Epidermal melanocyte (primary cell): Measurements from ENCODE around the gene SPC24.
"Not testable (repeated sequence)": the region's sequence is repeated elsewhere in the genome, so short reads cannot be mapped to it uniquely, and the experiment has no call there.

ENCODE experiments used
- DNase-seq: peaks from one replicate; pipeline ENCODE4 v3.0.0; 2011; ENCODE audit warnings: low spot score; ENCODE audit not compliant: insufficient read length

The SPC24 gene

DNA sequence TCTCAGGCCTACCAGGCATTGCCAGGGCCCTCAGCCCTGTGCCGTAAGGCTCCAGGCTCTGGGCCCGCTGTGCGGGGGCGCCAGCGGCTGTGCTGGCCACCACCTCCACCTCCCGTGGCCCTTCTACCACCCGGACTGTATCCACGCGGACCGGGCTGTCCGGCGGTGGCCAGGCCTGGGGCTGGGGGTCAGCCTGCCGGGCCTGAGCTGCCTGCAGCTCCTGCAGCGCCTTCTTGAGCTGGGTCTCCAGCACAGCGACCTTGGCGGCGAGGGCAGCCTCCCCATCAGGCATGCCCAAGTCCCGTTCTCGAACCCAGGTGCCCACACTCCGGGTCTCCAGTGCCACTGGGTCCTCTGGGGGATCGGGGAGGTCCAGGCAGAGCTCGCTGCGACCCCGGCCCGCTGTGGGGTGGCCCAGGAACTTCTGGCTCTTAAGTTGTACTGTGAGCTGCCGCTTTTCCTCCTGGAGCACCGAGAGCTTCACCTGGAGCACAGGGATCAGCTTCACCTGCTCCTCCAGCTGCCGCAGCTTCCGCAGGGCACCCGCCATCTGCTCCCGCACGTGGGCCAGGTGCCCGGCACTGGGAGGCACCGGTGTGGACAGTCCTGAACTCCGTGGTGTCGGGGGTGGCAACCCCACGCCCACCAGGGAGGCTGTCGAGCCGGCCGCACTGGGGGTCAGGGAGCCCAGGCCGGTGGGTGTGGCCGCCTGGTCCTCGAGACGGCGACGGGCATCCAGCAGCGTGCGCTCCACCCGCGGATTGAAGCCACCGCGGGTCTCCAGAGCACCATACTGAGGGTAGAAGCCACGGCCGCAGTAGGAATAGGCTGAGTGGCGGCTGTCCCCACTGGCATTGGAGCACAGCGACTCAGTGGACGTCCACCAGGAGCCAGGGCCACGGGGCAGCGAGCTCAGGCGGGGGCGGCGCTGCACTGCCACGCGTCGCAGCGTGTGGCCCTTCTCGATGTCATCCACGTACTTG lies 37.7 kb upstream of the SPC24 start:
- no peak for DNase-seq

DNA sequence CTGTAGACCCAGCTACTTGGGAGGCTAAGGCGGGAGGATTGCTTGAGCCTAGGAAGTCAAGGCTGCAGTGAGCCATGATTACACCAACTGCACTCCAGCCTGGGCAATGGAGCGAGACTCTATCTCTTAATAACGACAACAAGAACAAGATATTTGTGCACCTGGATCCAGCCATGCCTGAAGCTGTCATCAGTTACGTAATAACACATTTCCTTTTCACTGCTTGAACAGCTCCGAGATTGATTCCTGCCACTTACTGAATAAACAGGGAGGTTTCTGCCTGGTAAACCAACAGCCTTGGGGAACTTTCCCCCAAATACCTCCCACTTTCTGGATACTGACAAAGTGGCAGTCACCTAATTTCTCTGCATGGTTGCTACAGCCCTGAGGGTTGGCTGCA lies 36.4 kb upstream of the SPC24 start:
- DNase-seq, result no peak

DNA sequence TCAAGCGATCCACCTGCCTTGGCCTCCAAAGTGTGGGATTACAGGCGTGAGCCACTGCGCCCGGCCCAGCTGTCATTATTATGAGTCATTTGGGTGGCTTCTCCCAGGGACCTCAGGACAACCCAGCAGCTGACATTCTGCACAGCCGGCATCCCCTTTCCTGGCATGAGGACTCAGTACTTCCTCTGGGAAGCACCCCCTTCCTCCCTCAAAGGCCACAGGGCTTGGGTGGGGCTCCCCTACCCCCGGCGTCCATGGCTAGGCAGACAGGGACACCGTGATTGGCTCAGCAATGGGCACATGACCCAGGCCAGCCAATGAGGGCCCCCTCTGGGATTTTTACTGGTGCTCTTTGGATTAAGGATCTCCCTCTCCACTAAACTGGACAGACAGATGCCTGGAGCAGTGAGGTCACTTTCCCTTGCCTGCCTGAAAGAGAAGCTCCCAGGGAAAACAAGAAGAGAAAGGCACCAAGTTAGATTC lies 35.7 kb upstream of the SPC24 start:
- DNase-seq, result peak; percentile 82

DNA sequence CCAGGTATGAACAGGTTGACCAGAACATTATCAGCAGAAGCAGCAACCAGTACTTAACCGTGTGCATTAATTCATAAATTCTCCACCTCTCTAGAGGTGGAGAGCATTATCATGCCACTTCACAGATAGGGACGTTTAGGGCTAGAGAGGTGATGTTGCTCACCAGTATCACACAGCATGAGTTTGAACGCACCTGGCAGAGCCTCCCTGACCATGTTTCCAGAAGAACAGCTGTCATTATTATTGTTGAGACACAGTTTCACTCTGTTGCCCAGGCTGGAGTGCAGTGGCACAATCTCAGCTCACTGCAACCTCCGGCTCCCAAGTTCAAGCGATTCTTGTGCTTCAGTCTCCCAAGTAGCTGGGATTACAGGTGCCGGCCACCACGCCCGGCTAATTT lies 34.9 kb upstream of the SPC24 start:
- DNase-seq, result no peak

DNA sequence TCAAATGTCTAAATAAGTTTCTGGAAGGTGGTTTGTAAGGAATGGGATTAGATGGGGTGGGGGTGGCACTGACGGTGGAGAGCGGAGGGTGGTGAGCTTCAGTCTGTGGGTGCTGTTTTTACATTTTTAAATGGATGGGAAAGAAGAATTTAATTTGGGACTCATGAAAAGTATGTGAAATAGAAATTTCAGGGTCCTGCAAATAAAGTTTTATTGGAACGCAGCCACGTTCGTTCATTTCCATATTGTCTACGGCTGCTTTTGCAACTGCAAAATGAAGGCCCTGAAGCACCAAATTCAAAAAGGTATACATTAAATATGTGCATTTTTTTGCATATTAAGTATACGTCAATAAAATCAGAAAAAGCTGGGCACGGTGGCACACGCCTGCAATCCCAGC lies 31.9 kb upstream of the SPC24 start:
- DNase-seq, result no peak

DNA sequence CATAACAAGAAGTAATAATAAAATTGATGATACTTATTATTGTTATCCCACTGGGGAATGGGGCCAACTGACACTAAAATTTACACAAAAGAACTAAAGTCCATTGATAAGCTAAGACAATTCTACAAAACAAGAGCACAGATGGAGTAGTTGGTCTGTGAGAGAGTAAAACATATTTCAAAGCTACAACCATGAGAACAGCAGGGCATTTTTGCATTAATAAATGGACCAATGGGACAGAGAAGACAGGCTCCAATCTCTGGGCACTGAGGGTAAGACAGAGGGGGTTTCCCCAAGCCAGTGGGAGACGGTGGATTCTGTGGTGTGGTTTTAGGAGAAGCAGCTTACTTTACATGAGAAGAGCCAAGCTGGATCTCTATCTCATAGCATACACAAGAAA lies 27.4 kb upstream of the SPC24 start:
- DNase-seq, result no peak

DNA sequence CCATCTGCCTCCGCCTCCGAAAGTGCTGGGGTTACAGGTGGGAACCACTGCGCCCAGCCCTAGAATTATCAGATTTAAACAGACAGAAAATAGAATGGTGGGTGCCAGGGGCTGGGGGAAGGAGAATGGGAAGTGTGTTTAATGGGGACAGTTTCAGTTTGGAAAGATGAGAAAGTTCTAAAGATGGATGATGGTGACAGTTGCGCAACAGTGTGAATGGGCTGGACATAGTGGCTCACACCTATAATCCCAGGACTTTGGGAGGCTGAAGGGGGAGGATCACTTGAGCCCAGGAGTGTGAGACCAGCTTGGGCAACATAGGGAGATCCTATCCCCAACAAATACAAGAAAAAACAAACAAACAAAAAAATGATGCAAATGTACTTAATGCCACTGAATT lies 25.9 kb upstream of the SPC24 start:
- DNase-seq, result no peak

DNA sequence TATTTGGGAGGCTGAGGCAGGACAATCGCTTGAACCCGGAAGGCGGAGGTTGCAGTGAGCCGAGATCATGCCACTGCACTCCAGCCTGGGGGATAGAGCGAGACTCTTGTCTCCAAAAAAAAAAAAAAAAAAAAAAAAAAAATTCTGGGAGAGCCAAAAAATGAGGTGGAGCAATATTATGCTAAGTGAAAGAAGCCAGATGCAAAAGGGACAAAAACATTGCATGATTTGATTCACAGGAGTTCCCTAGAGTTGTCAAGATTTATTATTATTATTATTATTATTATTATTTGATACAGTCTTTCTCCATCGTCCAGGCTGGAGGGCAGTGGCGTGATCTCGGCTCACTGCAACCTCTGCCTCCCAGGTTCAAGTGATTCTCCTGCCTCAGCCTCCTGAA lies 25.4 kb upstream of the SPC24 start:
- not testable (repeated sequence) for DNase-seq

DNA sequence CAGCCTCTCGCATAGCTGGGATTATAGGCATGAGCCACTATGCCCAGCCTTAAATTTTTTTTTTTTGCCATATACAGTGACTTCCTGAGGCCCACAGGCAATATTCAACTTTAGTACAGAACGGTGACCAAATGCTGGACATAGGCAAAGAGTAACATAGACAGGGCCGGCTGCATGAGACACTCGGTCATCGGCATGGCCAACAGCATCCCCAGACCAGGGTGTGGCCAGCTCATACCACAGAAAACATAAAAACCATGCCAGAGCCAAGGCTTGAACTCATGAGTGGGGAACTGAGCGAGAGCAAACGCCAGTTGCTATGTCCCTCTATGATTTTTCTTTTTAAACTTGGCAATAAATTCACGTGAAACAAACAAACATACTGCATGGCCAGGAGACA lies 24.8 kb upstream of the SPC24 start:
- DNase-seq, result no peak

DNA sequence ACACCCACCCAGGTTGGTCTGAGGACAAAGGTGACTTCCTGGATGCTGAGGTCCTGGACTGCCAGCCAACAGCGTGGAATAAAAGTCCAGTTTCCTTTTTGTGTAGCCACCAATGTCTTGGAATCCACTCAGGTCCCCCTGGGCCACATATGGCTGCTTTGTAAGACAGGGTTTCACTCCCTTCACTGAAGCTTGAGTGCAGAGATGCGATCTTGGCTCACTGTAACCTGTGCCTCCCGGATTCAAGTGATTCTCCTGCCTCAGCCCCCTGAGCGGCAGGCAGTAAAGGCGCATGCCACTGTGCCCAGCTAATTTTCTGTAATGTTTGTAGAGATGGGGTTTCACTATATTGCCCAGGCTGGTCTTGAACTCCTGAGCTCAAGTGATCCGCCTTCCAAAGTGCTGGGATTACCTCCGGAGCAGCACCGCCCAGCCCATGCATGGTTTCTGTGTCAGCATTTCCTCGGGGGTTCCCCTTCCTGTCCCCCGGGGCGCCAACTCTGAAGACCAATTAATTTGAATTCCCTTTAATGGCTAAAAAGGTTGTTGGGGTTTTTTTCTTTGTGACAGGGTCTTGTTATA lies 24.2 kb upstream of the SPC24 start:
- DNase-seq, result no peak

DNA sequence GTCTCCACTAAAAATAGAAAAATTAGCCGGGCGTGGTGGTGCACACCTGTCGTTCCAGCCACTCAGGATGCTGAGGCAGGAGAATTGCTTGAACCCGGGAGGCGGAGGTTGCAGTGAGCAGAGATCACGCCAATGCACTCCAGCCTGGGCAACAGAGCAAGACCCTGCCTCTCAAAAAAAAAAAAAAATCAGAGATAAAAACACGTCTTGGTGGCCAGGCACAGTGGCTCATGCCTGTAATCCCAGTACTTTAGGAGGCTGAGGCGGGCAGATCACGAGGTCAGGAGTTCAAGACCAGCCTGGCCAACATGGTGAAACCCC lies 23.5 kb upstream of the SPC24 start:
- not testable (repeated sequence) for DNase-seq

DNA sequence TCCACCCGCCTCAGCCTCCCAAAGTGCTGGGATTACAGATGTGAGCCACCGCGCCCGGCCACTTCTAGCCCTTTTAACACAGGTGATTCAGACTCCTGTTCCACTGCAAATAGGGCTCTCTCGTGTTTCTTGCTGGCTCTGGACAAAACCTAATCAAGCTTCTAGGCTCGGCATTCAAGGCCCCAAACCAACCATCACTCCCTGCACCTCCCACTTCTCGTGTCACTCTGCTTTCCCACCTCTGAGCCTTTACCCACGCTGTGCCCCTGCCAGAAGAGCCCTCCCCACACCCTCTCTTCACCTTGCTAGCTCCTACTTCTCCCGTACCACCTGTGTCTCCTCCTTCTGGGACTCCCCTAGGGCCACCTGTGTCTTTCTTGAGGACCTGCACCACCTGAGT lies 22.0 kb upstream of the SPC24 start:
- no peak for DNase-seq

DNA sequence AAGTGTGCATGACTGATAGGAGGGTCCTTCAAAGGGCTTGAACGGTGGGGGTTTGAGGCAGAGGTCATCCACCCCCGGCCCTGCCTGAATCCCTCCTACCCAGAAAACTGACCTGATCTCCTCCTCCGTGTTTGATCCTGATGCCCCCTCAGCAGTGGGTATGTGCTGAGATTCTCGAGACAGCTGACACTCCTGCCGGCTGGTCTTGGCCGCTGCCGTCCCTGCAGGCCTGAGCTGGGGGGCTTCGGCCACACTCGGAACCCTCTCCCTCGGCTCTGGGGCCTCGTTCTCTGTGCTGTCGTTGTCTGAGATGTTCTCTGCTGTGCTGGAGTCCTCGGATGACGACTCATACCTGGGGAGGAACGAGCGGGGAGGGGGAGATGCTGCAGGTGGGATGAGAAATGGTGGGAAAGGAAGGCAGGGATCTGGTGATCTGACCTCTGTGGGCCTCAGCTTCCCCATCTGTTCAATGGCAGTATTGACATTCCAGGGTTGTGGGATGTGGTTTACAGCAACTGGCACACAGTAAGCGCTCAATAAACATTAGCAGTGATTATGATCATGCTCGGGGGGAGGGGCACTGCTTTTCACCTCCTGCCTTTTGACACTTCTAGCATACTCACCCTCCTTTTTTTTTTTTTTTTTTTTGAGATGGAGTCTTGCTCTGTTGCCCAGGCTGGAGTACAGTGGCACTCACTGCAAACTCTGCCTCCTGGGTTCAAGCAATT lies 21.0 kb upstream of the SPC24 start:
- DNase-seq, result no peak

DNA sequence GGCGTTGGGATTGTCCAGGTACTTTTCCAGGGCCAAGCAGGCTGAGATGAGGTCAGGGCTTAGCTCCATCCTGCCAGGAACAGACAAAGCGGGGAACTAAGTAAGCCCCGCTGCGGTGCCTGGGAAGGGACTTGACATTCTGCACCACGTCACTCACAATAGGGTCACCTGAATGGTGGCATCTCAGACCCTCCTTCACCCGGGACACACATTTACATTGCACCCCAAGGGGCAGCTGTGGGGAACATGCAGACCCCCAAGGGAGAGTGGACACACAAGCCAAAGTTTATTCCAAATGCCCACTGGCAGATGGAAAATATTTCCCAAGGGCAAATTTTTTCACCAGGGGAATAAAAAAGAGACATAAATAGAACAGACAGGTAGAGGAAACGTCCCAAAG lies 20.3 kb upstream of the SPC24 start:
- no peak for DNase-seq

DNA sequence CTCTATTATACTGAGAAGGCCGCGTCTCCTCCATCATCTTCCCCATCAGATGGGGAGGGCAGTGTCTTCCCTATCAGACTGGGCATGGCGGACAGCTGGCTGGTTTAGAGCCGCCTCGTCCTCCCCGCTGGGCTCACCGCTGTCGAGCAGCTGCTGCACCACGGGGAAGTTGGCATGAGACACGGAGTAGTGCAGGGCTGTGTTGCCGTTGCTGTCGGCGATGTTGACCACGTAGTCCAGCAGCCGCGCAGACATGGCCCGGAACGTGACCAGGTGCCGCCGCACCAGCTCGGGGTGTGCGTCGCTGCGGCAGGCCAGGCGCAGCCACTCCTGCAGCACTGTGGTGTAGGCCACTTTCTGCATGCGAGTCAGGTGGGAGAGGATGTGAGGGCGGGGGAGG lies 18.8 kb upstream of the SPC24 start:
- no peak for DNase-seq

DNA sequence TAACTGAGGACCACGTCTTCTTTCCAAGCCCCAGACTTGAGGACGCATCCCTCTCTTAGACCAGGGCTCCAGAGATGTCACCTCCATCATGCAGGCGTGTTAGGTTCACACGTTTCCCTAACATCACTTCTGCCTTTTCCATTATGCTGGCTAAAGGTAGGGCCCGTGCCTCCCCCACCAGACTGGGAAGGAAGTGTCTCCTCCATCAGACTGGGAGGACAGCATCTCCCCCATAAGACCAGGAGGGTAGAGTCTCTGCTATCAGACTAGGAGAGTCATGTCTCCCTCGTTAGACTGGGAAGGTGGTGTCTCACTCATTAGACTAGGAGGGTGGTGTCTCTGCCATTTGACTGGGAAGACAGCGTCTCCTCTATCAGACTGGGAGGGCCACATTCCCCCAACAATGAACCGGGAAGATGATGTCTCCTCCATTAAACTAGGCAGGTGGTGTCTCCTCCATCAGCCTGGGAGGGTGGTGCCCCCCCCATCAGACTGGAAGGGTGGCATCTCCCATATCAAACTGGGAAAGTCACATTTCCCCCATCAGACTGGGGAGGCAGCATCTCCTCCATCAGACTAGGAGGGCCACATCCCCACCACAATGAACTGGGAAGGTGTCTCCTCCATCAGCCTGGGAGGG lies 18.1 kb upstream of the SPC24 start:
- no peak for DNase-seq

DNA sequence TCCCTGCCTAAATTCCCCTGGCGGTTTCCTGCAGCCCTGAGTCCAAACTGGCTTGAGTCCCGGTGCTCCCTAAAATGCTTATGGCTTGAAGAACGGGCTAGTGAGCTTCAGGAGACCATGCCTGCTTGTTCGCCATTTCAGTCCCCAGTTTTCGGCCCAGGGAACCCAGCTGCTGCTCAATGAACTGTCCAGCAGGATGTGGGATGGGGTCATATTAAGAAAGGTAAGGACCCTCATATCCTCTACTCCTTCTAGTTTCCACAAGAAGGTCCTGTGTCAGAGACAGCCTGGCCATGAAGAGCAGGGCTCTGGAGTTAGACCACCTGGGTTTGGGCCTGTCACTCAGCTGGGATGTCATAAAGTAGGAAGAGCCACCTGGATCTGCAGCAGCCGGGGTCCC lies 17.0 kb upstream of the SPC24 start:
- DNase-seq, result no peak

DNA sequence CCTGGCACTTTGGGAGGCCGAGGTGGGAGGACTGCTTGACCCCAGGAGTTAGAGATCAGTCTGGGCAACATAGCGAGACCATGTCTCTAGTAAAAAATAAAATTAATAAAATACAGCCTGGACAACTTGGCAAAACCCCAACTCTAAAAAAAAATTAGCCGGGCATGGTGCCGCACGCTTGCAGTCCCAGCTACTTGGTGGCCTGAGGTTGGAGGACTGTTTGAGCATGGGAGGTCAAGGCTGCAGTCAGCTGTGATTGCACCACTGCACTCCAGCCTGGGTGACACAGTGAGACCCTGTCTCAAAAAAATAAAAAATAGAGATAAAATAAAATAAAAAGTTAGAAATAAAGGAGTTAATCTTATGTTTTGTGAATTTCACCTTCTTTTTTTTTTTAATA lies 15.6 kb upstream of the SPC24 start:
- DNase-seq, result no peak

DNA sequence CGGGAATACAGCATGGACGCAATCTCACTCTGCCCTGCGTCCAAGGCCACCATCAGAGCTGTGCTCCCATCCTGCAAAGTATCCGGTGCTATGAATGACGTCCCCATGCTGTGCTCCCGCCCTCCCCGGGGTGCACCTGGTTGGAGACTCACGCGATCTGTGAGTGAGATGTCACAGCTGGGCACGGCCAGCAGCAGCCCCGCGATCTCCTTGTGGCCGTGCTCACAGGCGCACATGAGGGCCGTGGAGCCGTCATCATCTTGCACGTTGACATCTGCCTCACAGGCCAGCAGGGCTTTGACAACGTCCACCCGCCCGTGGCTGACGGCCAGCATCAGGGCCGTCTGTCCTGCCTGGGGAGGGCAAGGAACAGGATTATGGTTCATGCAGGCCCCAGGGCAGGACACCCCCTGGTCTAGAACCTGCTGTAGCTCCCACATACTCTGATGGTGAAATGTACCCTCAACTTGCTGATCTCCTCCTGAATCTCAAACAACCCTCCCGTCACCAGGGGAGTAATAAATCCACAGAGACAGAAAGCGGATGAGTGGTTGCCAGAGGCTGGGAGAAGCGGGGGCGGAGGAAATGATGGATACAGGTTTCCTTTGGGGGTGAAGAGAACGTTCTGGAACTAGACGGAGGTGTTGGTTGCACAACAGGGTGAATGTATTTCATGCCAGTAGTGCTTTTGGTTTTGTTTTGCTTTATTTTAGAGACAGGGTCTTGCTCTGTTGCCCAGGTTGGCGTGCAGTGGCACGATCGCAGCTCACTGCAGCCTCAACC lies 14.5 kb upstream of the SPC24 start:
- no peak for DNase-seq

DNA sequence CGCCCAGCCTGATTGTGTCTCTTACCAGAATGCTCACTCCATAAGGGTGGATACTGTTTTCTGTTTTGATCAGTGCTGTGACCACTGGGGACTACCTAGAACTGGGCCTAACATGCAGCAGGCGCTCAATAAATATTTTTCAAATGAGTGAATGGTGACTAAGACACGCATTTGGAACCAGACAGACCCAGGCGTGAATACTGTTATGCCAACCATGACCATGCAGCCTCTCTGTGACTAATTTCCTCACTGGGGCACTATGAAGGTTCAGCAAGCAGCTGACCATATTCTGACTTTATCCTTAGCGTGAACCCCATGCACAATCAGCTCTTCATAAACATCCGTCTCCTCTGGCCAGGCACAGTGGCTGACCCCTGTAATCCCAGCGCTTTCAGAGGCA lies 13.0 kb upstream of the SPC24 start:
- peak; percentile 95 for DNase-seq
